ENCODE measurements around the gene NKPD1. TPM values are rescaled to one million over a fixed set of nuclear protein-coding genes. Genes with fewer than 3 reads are reported as not detected.
A peak's percentile ranks its signal among the peaks of the same experiment; 100 is the strongest.

The NKPD1 gene
- 0.11 and 0.13 TPM in 2 replicates for total RNA-seq

DNA sequence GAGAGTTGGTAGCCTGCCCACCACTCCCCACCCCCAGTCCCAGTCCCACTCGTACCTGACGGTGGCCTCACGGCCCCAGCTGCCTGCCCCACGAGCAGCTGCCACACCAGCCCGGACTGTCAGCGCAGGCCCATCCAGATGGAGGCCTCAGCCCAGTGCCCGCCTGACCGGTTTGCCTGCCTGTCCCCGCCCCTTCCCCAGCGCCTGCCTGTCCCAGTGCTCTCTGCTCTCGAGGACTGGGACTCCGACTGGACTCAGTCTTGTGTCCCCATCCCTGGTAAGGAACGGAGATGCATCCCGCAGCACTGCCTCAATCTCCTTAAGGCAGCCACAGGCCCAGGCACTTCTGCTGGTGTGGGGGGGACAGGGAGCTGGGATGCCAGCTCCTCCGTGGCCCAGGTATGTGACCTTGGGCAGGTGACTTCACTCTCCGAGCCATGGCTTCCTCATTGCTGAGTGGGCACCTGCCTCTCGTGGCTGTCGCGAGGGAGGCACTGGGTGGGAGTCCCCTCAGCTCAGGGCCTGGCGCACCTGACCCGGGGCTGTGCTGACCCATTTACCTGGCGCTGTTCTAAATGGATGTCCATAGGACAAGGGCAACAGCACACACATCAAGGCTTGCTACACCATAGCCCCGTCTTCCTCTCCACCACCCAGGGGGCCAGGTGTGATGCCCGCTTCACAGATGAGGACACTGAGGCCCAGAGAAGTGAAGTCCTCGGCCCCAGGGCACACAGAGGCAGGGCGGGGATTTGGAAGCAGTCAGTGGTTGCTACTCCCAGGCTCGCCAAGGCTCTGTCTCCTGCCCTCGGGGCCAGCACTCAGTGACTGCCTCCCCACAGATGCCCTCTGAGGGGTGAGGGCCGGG is at the start of gene NKPD1:
TSS of gene NKPD1 (minus strand) at position 113 of the 868 bp plus-strand sequence. CDS start 832 bp downstream, outside the sequence.
- DNase-seq (ENCODE audit: low read depth, low spot score): no peak

DNA sequence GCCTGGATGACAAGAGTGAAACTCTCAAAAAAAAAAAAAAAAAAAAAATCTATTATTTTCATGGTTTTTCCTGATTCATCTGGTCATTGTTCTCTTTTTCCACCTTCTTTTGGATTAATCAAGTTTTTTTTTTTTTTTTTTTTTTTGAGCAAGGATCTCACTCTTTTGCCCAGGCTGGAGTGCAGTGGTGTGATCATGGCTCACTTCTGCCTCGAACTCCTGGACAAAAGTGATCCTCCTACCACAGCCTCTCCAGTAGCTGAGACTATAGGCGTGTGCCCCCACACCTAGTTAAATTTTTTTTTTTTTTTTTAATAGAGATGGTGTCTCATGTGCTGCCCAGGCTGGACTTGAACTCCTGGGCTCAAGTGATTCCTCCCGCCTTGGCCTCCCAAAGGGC is 45.5 kb upstream of the NKPD1 start:
- no peak for DNase-seq (ENCODE audit: low read depth, low spot score)

DNA sequence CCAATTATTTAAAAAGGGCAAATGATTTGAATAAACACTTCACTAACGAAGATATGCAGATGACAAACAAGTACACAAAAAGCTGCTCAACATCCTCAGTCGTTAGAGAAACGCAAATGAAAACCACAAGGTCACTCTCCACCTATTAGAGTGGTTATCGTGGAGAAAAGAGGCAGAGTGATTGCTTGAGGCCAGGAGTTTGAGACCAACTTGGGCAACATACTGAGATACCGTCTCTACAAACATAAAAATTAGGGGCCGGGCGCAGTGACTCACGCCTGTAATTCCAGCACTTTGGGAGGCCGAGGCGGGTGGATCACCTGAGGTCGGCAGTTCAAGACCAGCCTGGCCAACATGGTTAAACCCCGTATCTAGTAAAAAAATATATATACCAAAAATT is 45.0 kb upstream of the NKPD1 start:
- DNase-seq (ENCODE audit: low read depth, low spot score): no peak

- no peak for DNase-seq (ENCODE audit: low read depth, low spot score)
These were observed 41.9 kb upstream of the NKPD1 start for GRCh38 chr19:45202637-45203036.

DNA sequence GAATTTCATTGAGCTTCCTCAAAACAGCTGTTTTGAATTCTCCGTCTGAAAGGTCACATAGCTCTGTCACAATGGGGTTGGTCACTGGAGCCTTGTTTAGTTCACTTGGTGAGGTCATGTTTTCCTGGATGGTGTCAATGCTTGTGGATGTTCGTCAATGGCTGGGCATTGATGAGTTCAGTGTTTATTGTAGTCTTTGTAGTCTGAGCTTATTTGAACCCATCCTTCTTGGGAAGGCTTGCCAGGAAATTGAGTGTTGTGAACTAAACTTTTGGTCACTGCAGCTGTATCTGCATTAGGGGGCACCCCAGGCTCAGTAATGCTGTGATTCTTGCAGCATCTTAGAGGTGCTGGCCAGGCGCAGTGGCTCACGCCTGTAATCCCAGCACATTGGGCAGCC is 39.8 kb upstream of the NKPD1 start:
- no peak for DNase-seq (ENCODE audit: low read depth, low spot score)

GRCh38 chr19:45195764-45196163 is 35.0 kb upstream of the NKPD1 start:
- no peak for DNase-seq (ENCODE audit: low read depth, low spot score)

DNA sequence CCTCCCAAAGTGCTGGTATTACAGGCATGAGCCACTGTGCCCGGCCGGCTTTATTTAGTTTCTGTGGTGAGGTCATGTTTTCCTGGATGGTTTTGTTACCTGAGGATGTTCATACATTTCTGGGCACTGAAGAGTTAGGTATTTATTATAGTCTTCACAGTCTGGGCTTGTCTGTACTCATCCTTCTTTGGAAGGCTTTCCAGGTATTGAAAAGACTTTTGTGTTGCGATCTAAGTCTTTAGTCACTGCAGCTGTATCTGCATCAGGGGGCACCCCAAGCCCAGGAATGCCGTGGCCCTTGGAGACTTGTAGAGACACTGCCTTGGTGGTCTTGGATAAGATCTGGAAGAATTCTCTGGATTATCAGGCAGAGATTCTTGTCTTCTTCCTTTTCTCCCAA is 30.6 kb upstream of the NKPD1 start:
- no peak for DNase-seq (ENCODE audit: low read depth, low spot score)

GRCh38 chr19:45189971-45190370 is 29.2 kb upstream of the NKPD1 start:
- DNase-seq (ENCODE audit: low read depth, low spot score): no peak

- no peak for DNase-seq (ENCODE audit: low read depth, low spot score)
These were observed 26.8 kb upstream of the NKPD1 start for GRCh38 chr19:45187421-45188100.

DNA sequence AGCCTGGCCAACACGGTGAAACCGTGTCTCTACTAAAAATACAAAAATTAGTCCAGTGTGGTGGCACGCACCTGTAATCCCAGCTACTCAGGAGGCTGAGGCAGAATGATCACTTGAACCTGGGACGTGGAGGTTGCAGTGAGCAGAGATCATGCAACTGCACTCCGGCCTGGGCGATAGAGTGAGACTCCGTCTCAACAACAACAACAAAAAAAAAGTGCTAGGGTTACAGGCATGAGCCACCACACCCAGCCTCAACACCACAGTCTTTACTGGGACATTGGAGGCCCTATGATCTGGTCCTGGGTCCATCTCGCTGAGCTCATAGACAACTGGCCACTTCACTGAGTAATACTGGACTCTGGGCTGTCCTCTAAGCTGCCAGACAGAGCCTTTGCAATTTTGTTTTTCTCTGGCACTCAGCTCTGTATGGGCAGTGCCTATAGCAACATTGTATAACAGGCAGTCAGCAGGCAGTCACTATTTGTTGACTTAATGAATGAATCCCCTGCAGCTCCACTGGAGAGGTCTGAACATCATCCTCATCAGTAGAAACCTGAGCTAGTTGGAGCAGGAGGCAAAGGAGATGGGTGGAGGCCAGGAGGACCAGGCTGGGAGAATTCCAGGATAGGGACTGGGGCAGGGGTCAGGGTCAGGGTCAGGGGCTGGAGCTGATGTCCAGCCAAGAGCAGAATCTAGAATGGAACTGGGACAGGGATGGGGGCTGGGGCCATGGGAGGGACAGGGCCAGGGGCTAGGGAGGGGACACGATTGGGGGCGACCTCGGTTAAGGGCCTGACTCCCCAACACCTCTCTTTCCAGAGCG is 25.9 kb upstream of the NKPD1 start:
- no peak for DNase-seq (ENCODE audit: low read depth, low spot score)

DNA sequence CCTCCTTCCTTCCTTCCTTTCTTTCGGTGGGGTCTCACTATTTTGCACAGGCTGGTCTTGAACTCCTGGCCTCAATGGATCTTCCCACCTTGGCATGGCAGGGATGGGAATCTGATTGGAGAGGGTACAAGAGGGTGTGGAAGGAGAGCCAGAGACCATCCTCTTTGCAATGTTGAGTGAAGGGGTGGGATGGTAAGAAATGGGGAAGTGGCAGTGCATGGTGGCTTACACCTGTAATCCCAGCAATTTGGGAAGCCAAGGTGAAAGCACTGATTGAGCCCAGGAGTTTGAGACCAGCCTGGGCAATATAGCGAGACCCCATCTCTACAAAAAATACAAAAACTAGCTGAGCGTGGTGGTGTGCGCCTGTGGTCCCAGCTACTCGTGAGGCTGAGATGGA is 23.3 kb upstream of the NKPD1 start:
- no peak for DNase-seq (ENCODE audit: low read depth, low spot score)

GRCh38 chr19:45182758-45183157 is 22.0 kb upstream of the NKPD1 start:
- no peak for DNase-seq (ENCODE audit: low read depth, low spot score)

DNA sequence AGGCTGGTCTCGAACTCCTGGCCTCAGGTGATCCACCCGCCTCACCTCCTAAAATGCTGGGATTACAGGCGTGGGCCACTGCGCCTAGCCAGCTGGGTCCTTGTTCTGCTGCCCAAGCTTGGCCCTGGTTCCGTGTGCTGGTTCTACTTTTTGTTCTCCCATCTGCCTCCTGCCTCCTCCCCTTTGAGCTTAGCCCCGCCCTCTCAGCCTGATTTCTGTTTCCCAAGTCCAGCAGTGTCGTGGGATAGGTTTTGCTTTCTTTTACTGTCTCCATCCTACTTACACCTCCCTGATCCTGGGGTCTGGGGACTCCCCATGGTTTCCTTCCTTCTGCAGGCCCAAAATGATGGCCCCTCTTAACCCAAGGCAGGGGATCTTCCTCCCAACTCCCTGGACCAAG is 20.2 kb upstream of the NKPD1 start:
- no peak for DNase-seq (ENCODE audit: low read depth, low spot score)

- no peak for DNase-seq (ENCODE audit: low read depth, low spot score)
These were observed 19.1 kb upstream of the NKPD1 start for GRCh38 chr19:45179892-45180370.

DNA sequence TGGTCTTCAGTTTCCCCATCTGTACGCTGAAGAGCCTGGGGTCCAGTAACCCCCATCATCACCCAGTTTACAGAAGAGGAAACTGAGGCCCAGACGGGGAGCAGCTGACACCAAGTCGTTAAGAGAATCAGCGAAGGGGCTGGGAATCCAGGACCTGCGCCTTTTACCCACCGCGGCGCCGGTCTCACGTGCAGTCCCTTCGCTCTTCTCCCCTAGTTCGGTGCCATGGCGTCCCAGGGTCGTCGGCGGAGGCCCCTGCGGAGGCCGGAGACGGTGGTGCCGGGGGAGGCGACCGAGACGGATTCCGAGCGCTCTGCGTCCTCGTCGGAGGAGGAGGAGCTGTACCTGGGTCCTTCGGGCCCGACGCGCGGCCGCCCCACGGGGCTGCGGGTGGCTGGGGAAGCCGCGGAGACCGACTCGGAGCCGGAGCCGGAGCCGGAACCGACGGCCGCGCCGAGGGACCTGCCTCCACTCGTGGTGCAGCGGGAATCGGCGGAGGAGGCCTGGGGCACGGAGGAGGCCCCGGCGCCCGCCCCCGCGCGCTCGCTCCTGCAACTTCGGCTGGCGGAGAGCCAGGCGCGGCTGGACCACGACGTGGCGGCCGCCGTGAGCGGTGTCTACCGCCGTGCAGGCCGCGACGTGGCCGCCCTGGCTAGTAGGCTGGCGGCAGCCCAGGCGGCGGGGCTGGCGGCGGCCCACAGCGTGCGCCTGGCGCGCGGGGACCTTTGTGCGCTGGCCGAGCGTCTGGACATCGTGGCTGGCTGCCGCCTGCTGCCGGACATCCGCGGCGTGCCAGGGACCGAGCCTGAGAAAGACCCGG is 18.5 kb upstream of the NKPD1 start:
- no peak for DNase-seq (ENCODE audit: low read depth, low spot score)

DNA sequence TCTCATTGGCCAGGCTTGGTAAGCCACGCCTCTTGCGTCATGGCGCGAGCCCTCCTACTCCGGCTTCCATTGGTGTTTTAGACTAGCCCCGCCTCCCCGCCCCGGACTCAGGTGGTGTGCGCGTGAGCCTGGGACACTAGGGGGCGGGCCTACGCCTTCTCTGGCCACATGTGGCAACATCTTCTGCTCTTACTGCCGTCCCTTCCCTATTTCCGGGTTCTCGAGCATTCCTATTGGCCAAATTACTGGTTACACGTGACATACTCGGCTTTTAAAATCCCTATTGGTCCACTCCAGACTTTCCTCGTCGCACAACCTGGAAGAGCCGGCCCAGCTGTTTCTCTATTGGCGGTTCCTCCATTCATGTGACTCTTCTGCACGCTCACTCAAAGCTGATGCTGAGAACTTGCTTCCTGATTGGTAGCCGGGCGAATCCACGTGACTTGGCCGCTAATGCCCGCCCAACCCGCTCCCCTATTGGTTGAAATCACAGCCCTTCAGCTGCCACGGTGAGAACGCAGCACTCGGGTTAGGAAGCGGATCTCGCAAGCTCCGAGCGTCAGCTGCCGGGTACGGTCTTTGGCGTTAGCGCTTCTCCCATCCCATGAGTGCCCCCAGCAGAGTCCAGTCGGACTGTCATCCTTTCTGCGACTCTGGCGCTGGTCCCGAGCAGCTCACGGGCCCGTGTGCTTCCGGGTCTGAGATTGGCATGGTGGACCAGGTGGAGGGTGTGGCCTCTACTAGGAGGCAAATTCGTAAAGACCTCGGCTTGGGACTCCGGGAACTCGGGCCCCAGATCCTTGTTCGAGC is 17.7 kb upstream of the NKPD1 start, which contains the start of gene BLOC1S3:
TSS of gene BLOC1S3 (plus strand) at position 523 of the 810 bp plus-strand sequence. CDS start 513 bp downstream, outside the sequence.
- peak; percentile 100 for DNase-seq (ENCODE audit: low read depth, low spot score)

GRCh38 chr19:45177817-45178261 is 17.1 kb upstream of the NKPD1 start, which contains the start of gene TRAPPC6A:
Gene TRAPPC6A, minus strand, starts transcription at chr19:45178237. Its CDS starts 19 bp downstream, at chr19:45178218.
- no peak for DNase-seq (ENCODE audit: low read depth, low spot score)

DNA sequence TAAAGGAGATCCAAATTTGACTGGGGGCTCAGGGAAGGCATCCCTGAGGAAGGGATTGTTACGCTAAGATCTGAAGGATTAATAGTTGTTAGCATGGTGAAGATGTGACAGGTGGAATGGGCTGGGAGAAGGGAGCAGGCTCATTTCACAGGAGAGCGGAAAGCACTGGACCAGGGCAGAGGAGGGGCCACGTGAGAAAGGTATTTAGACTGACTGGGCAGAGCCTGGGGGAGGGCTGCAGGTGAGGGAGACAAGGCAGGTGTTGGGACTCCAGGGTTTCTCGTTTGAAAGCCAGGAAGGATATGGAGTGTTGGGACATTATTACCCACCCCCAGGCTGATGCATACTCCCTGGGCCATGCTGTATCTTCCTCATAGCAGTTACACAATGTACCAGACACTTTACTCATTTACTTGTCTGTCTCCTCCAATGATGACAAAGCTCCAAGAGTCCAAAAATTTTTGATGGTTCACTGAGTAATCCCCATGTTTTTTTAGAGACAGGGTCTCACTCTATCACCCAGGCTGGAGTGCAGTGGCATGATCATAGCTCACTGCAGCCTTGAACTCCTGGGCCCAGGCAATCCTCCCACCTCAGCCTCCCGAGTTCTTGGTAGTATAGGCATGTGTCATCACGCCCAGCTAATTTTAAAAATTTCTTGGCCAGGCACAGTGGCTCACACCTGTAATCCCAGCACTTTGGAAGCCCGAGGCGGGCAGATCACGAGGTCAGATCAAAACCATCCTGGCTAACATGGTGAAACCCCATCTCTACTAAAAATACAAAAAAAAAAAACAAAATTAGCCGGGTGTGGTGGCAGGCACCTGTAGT is 14.9 kb upstream of the NKPD1 start:
- no peak for DNase-seq (ENCODE audit: low read depth, low spot score)

GRCh38 chr19:45173816-45174215 is 13.0 kb upstream of the NKPD1 start:
- DNase-seq (ENCODE audit: low read depth, low spot score): no peak

Data from pulmonary artery endothelial cell (primary cell).